ENCODE measurements around the gene MICALL1. TPM values are rescaled to one million over a fixed set of nuclear protein-coding genes. Genes with fewer than 3 reads are reported as not detected.

The MICALL1 gene
- total RNA-seq, 4 donors from 2014 or later = 64.7 to 139 (median 88.4) TPM

GRCh38 chr22:37891926-37892325, 14.2 kb upstream of the MICALL1 start:
- no peaks in the 10 kb centered on the region for H3K9me3 ChIP-seq
- H3K4me3 ChIP-seq = no peak overlapping the region
- peak overlapping the region; percentile 6 to 97 (median 80) for H3K27ac ChIP-seq
- H3K36me3 ChIP-seq = peaks cover 5 to 50% (median 16%) of the 10 kb centered on the region in 3 donors
- no peaks in the 10 kb centered on the region for H3K27me3 ChIP-seq
- no peak for TF ChIP-seq POLR2A (IDR thresholded peaks at IDR 0.05)
- intact Hi-C loops (cut with DNase I) = no loop called here
- WGBS, 2 donors = 85 to 86% methylated on average over 3 of the region's 3 CpGs
- DNase-seq = no peak
- peaks cover 53 to 89% (median 59%) of the 10 kb centered on the region in 3 donors for H3K4me1 ChIP-seq

- DNase-seq = no peak
- Histone ChIP-seq H3K4me3 (no peak overlapping the region), H3K27ac (peak overlapping the region; percentile 67 to 97 (median 91)), H3K9me3 (no peaks in the 10 kb centered on the region), H3K27me3 (no peaks in the 10 kb centered on the region), H3K36me3 (peaks cover 5 to 44% (median 16%) of the 10 kb centered on the region in 3 donors), H3K4me1 (peaks cover 48 to 89% (median 60%) of the 10 kb centered on the region in 3 donors)
- 41 to 48% methylated on average over 4 of the region's 7 CpGs for WGBS, 2 donors
- no peak for TF ChIP-seq POLR2A (IDR thresholded peaks at IDR 0.05)
- no peak for TF ChIP-seq CTCF (IDR thresholded peaks at IDR 0.05)
- intact Hi-C loops (cut with DNase I) = no loop called here
Measured at GRCh38 chr22:37892566-37893335, 13.3 kb upstream of the MICALL1 start.

GRCh38 chr22:37893583-37893983, 12.5 kb upstream of the MICALL1 start:
- Histone ChIP-seq H3K27me3 (no peaks in the 10 kb centered on the region), H3K9me3 (no peaks in the 10 kb centered on the region), H3K27ac (peak overlapping the region; percentile 67 to 97 (median 91)), H3K4me3 (no peak overlapping the region), H3K36me3 (peaks cover 5 to 38% (median 11%) of the 10 kb centered on the region in 3 donors), H3K4me1 (peaks cover 48 to 89% (median 61%) of the 10 kb centered on the region in 3 donors)
- WGBS, 2 donors = 64 to 75% methylated on average over 3 to 5 of the region's 5 CpGs
- TF ChIP-seq POLR2A (IDR thresholded peaks at IDR 0.05) (no peak), CTCF (IDR thresholded peaks at IDR 0.05) (no peak)
- intact Hi-C loops (cut with DNase I) = no loop called here
- DNase-seq = no peak

GRCh38 chr22:37894939-37895670, 11.0 kb upstream of the MICALL1 start:
- Histone ChIP-seq H3K4me3 (no peak overlapping the region), H3K9me3 (no peaks in the 10 kb centered on the region), H3K27ac (peak overlapping the region; percentile 88 to 97 (median 94)), H3K4me1 (peaks cover 48 to 89% (median 65%) of the 10 kb centered on the region in 3 donors), H3K27me3 (no peaks in the 10 kb centered on the region), H3K36me3 (peaks cover 0 to 22% (median 5%) of the 10 kb centered on the region in 3 donors)
- DNase-seq = no peak
- intact Hi-C loops (cut with DNase I) = no loop called here
- 27 to 45% methylated on average over 6 to 8 of the region's 8 CpGs for WGBS, 2 donors
- TF ChIP-seq POLR2A (IDR thresholded peaks at IDR 0.05) (no peak), CTCF (IDR thresholded peaks at IDR 0.05) (no peak)

- Histone ChIP-seq H3K4me3 (no peak overlapping the region), H3K9me3 (no peaks in the 10 kb centered on the region), H3K36me3 (peaks cover 0 to 12% (median 0%) of the 10 kb centered on the region in 3 donors), H3K27me3 (no peaks in the 10 kb centered on the region), H3K27ac (peak overlapping the region; percentile 88 to 97 (median 94)), H3K4me1 (peaks cover 49 to 98% (median 72%) of the 10 kb centered on the region in 3 donors)
- no peak for DNase-seq
- 9 to 28% methylated on average over 5 of the region's 5 CpGs for WGBS, 2 donors
- no peak for TF ChIP-seq CTCF (IDR thresholded peaks at IDR 0.05)
- no peak for TF ChIP-seq POLR2A (IDR thresholded peaks at IDR 0.05)
- intact Hi-C loops (cut with DNase I) = no loop called here
Measured at GRCh38 chr22:37896181-37896592, 9.9 kb upstream of the MICALL1 start.

All from esophagus squamous epithelium (tissue), 5 donors.